ENCODE data around the gene CCDC171. TPM values are rescaled to one million over a fixed set of nuclear protein-coding genes. Genes with fewer than 3 reads are reported as not detected.
"Not testable (repeated sequence)": the region's sequence is repeated elsewhere in the genome, so short reads cannot be mapped to it uniquely, and the experiment has no call there.

CCDC171 gene
- total and polyA plus RNA-seq, 8 donors: 1.5 to 3.7 (median 2.7) TPM

GRCh38 chr9:15785584-15785983 is 232.7 kb downstream of the CCDC171 start:
- no peak for TF ChIP-seq CTCF (IDR thresholded peaks at IDR 0.05)
- FAIRE-seq (no peak), DNase-seq (no peak), ATAC-seq (no peak)
- no peak overlapping the region for H3K27ac ChIP-seq
- H3K36me3 ChIP-seq: no peaks in the 10 kb centered on the region
- no peak overlapping the region for H3K4me3 ChIP-seq
- intact Hi-C loops (cut with DNase I): no loop called here
- no peaks in the 10 kb centered on the region for H3K4me1 ChIP-seq
- no peaks in the 10 kb centered on the region for H3K27me3 ChIP-seq
- H3K9me3 ChIP-seq: no peaks in the 10 kb centered on the region

- H3K27me3 ChIP-seq: no peaks in the 10 kb centered on the region
- H3K4me1 ChIP-seq: no peaks in the 10 kb centered on the region
- no peak for TF ChIP-seq CTCF (IDR thresholded peaks at IDR 0.05)
- no peak overlapping the region for H3K27ac ChIP-seq
- ATAC-seq (no peak), DNase-seq (no peak), FAIRE-seq (no peak)
- H3K9me3 ChIP-seq: no peaks in the 10 kb centered on the region
- intact Hi-C loops (cut with DNase I): no loop called here
- H3K36me3 ChIP-seq: no peaks in the 10 kb centered on the region
- no peak overlapping the region for H3K4me3 ChIP-seq
- WGBS, 2 donors: 73 to 77% methylated on average over 3 of the region's 3 CpGs
Measured at GRCh38 chr9:15786616-15787015, 233.8 kb downstream of the CCDC171 start.

- H3K27ac ChIP-seq; H3K27me3 ChIP-seq; H3K36me3 ChIP-seq; intact Hi-C loops (cut with DNase I); H3K4me3 ChIP-seq; H3K4me1 ChIP-seq; ATAC-seq; H3K9me3 ChIP-seq; FAIRE-seq: not testable (repeated sequence)
- DNase-seq: peak in 2 of 6 donors; percentile 15 to 65
- 94% methylated on average over 26 to 34 of the region's 34 CpGs for WGBS, 2 donors
Measured at GRCh38 chr9:15810219-15810899, 257.5 kb downstream of the CCDC171 start.

GRCh38 chr9:15813076-15813475 is 260.2 kb downstream of the CCDC171 start:
- Histone ChIP-seq H3K4me1 (no peaks in the 10 kb centered on the region), H3K9me3 (no peaks in the 10 kb centered on the region), H3K27ac (no peak overlapping the region), H3K27me3 (no peaks in the 10 kb centered on the region), H3K4me3 (no peak overlapping the region), H3K36me3 (no peaks in the 10 kb centered on the region)
- ATAC-seq (no peak), DNase-seq (no peak), FAIRE-seq (no peak)
- intact Hi-C loops (cut with DNase I): no loop called here
- no peak for TF ChIP-seq CTCF (IDR thresholded peaks at IDR 0.05)
- 93 to 96% methylated on average over 2 of the region's 2 CpGs for WGBS, 2 donors

- no peak for DNase-seq
- Histone ChIP-seq H3K27me3 (no peaks in the 10 kb centered on the region), H3K36me3 (no peaks in the 10 kb centered on the region), H3K4me1 (no peaks in the 10 kb centered on the region), H3K27ac (no peak overlapping the region), H3K9me3 (no peaks in the 10 kb centered on the region), H3K4me3 (no peak overlapping the region)
- no peak for TF ChIP-seq CTCF (IDR thresholded peaks at IDR 0.05)
- ATAC-seq: no peak
- WGBS, 2 donors: 85 to 88% methylated on average over 4 of the region's 4 CpGs
- intact Hi-C loops (cut with DNase I): no loop called here
- no peak for FAIRE-seq
Measured at GRCh38 chr9:15824310-15824709, 271.5 kb downstream of the CCDC171 start.
